ENCODE results near the gene AMER1. TPM values are rescaled to one million over a fixed set of nuclear protein-coding genes. Genes with fewer than 3 reads are reported as not detected.

Gene AMER1
- total RNA-seq (2021) (5.8 and 6.5 TPM in 2 replicates), Bru-seq, nascent RNA (percentile 48 among the genes with signal in this experiment), BruChase-seq, experiment 1, labeled RNA remaining after a 2-hour chase (percentile 68 among the genes with signal in this experiment), BruChase-seq, experiment 2, labeled RNA remaining after a 6-hour chase (percentile 65 among the genes with signal in this experiment)
- long read RNA-seq = 0 reads

- Histone ChIP-seq H3K36me3 (ENCODE audit: low read depth) (no peaks in the 10 kb centered on the region), H3K27me3 (ENCODE audit: insufficient read depth, low read depth) (no peaks in the 10 kb centered on the region), H3F3A (ENCODE audit: insufficient read depth, low read depth) (peaks cover 11% of the 10 kb centered on the region; the same call in 1 of the 2 replicates), H3K4me1 (replicated peaks; ENCODE audit: insufficient read depth) (peaks cover 11% of the 10 kb centered on the region), H3K9me3 (ENCODE audit: insufficient read depth, low read depth) (no peaks in the 10 kb centered on the region), H3K4me2 (peak within 1 kb of the TSS; percentile 95), H3K9me2 (ENCODE audit: insufficient read depth) (no peaks in the 10 kb centered on the region), H3K79me2 (ENCODE audit: low read depth) (peaks cover 11% of the 10 kb centered on the region; the same call in 1 of the 2 replicates), H3K27ac (peak within 1 kb of the TSS; percentile 84), H3K4me3 (peak within 1 kb of the TSS; percentile 81), H4K20me1 (ENCODE audit: insufficient read depth) (no peaks in the 10 kb centered on the region), H2AFZ (peak within 1 kb of the TSS; percentile 97)
- intact Hi-C loops (cut with micrococcal nuclease; ENCODE audit: unreplicated experiment) = loop anchor here (5.0 to 10.0 kb wide), 2 partner anchors 113 to 1329 kb away; partner anchors contain the start of gene LAS1L
- TF ChIP-seq EZH2 (IDR thresholded peaks at IDR 0.05; ENCODE audit: low read depth) (no peak), CTCF (conservative IDR thresholded peaks at IDR 0.05) (no peak)
- CTCF ChIA-PET = no interaction called here
- no peak for DNase-seq
- POLR2A ChIA-PET (ENCODE audit: unreplicated experiment) = interaction anchor here (0.6 kb wide), 1 partner anchor 54 kb away, joined by 6 read pairs; no protein-coding TSS in a partner anchor
- no TSS peak for BruUV-seq (replicated peaks)
Measured at GRCh38 chrX:64205441-64205734, at the start of gene AMER1. Gene AMER1, minus strand, starts transcription at chrX:64205708. Its CDS starts 12,422 bp downstream, at chrX:64193286.

- Histone ChIP-seq H3K27ac (no peak within 1 kb of the TSS), H4K20me1 (ENCODE audit: insufficient read depth) (no peaks in the 10 kb centered on the region), H3K27me3 (ENCODE audit: insufficient read depth, low read depth) (no peaks in the 10 kb centered on the region), H2AFZ (no peak within 1 kb of the TSS), H3K4me2 (no peak within 1 kb of the TSS), H3F3A (ENCODE audit: insufficient read depth, low read depth) (no peaks in the 10 kb centered on the region), H3K4me3 (no peak within 1 kb of the TSS), H3K4me1 (replicated peaks; ENCODE audit: insufficient read depth) (no peaks in the 10 kb centered on the region), H3K79me2 (ENCODE audit: low read depth) (no peaks in the 10 kb centered on the region), H3K9me2 (ENCODE audit: insufficient read depth) (no peaks in the 10 kb centered on the region), H3K36me3 (ENCODE audit: low read depth) (no peaks in the 10 kb centered on the region), H3K9me3 (ENCODE audit: insufficient read depth, low read depth) (no peaks in the 10 kb centered on the region)
- CTCF ChIA-PET = no interaction called here
- POLR2A ChIA-PET (ENCODE audit: unreplicated experiment) = no interaction called here
- intact Hi-C loops (cut with micrococcal nuclease; ENCODE audit: unreplicated experiment) = no loop called here
- BruUV-seq (replicated peaks) = no TSS peak
- no peak for DNase-seq
- TF ChIP-seq EZH2 (IDR thresholded peaks at IDR 0.05; ENCODE audit: low read depth) (no peak), CTCF (conservative IDR thresholded peaks at IDR 0.05) (0 out of 2 replicates have a peak, but pooled peaks have one; percentile 23)
Measured at GRCh38 chrX:64230123-64230970, 24.8 kb upstream of the AMER1 start, which contains the start of gene ASB12. Gene ASB12, minus strand, starts transcription at chrX:64230607. Its CDS starts 4,957 bp downstream, at chrX:64225650.

GRCh38 chrX:64229154-64229553 lies 23.6 kb upstream of the AMER1 start:
- ChIA-PET CTCF (interaction anchor here (0.5 kb wide), 2 partner anchors 23 to 189 kb away, joined by 3 to 4 read pairs; no protein-coding TSS in a partner anchor), POLR2A (ENCODE audit: unreplicated experiment) (no interaction called here)
- intact Hi-C loops (cut with micrococcal nuclease; ENCODE audit: unreplicated experiment) = no loop called here
- no peaks in the 10 kb centered on the region for H3K79me2 ChIP-seq (ENCODE audit: low read depth)
- H3K4me3 ChIP-seq = no peak overlapping the region
- no peaks in the 10 kb centered on the region for H3K4me1 ChIP-seq (replicated peaks; ENCODE audit: insufficient read depth)
- BruUV-seq (replicated peaks) = no TSS peak
- no peaks in the 10 kb centered on the region for H4K20me1 ChIP-seq (ENCODE audit: insufficient read depth)
- H3K4me2 ChIP-seq = no peak overlapping the region
- H3K36me3 ChIP-seq (ENCODE audit: low read depth) = no peaks in the 10 kb centered on the region
- H2AFZ ChIP-seq = no peak overlapping the region
- no peaks in the 10 kb centered on the region for H3K9me3 ChIP-seq (ENCODE audit: insufficient read depth, low read depth)
- DNase-seq = no peak
- H3K27me3 ChIP-seq (ENCODE audit: insufficient read depth, low read depth) = no peaks in the 10 kb centered on the region
- TF ChIP-seq EZH2 (IDR thresholded peaks at IDR 0.05; ENCODE audit: low read depth) (no peak), CTCF (conservative IDR thresholded peaks at IDR 0.05) (no peak)
- H3K9me2 ChIP-seq (ENCODE audit: insufficient read depth) = no peaks in the 10 kb centered on the region
- no peak overlapping the region for H3K27ac ChIP-seq
- H3F3A ChIP-seq (ENCODE audit: insufficient read depth, low read depth) = no peaks in the 10 kb centered on the region

Measured in PC-9 (cell line).